GM12878 (cell line): Measurements from ENCODE around the gene SLC35A2. TPM values are rescaled to one million over a fixed set of nuclear protein-coding genes. Genes with fewer than 3 reads are reported as not detected.

Source experiments
- ATAC-seq: fragments of 200-7000 bp; cut with Tn5 transposase; 3 replicates; pipeline ENCODE4 v1.9.1; 2020; ENCODE audit warnings: mild to moderate bottlenecking, moderate library complexity
- BruUV-seq: library from RNA; stranded (reverse); fragments of 400-500 nt; replicated peaks from 2 replicates; lab custom pipeline; 2021; lab: Mats Ljungman, UMichigan
- CTCF ChIA-PET: fragments of 300-600 bp; sonication (Branson Sonifier 250); formaldehyde crosslinking; extraction: SDS; loops from one replicate; lab custom pipeline; 2021; ENCODE audit warnings: inconsistent platforms; lab: Yijun Ruan, JAX
- POLR2A ChIA-PET: fragments of 350-600 bp; formaldehyde crosslinking; extraction: SDS; loops from one replicate; lab custom pipeline; 2021; ENCODE audit warnings: inconsistent platforms; lab: Charles Lee
- RAD21 ChIA-PET: fragments of 300-600 bp; sonication (Branson Sonifier 250); formaldehyde crosslinking; loops from one replicate; lab custom pipeline; 2023; ENCODE audit warnings: antibody characterized with exemption; ENCODE audit not compliant: unreplicated experiment; lab: Charles Lee
- SMC1A ChIA-PET: fragments of 300-600 bp; sonication (Branson Sonifier 250); formaldehyde crosslinking; loops from one replicate; lab custom pipeline; 2023; ENCODE audit not compliant: unreplicated experiment, uncharacterized antibody; lab: Charles Lee
- DNase-seq: peaks from one replicate; pipeline ENCODE4 v3.0.0-alpha.2; 2011; ENCODE audit warnings: low read depth, low spot score
- FAIRE-seq: peaks from 3 replicates; lab custom pipeline; 2011; peaks lifted over from hg19 to GRCh38; lab: Jason Lieb, UNC
- H2AFZ ChIP-seq: 2 replicates; pipeline ENCODE4 v1.6.0; 2011; ENCODE audit warnings: low read depth, low read length, control low read depth; ENCODE audit not compliant: control insufficient read depth
- H3K27ac ChIP-seq: 2 replicates; pipeline ENCODE4 v1.5.1; 2011; ENCODE audit warnings: control low read depth; ENCODE audit not compliant: control insufficient read depth, insufficient read depth
- H3K27me3 ChIP-seq, 2 experiments: replicated peaks in 1 of 2; 2 replicates each; pipeline versions ENCODE4 v1.6.0 to v1.6.1; 2011; ENCODE audit warnings: low read length in 1 of 2; ENCODE audit not compliant: control insufficient read depth in 2 of 2, insufficient read depth in 2 of 2
- H3K36me3 ChIP-seq, 2 experiments: 2 replicates each; pipeline ENCODE4 v1.5.1; 2011; ENCODE audit warnings: low read length in 1 of 2; ENCODE audit not compliant: control insufficient read depth in 2 of 2, insufficient read depth in 2 of 2
- H3K4me1 ChIP-seq: 2 replicates; pipeline ENCODE4 v1.6.1; 2011; ENCODE audit warnings: mild to moderate bottlenecking, low read length, moderate library complexity, mixed read lengths; ENCODE audit not compliant: control insufficient read depth, insufficient read depth
- H3K4me2 ChIP-seq: 2 replicates; pipeline ENCODE4 v1.6.0; 2011; ENCODE audit warnings: control low read depth; ENCODE audit not compliant: control insufficient read depth, insufficient read depth
- H3K4me3 ChIP-seq: fragments of 200-600 bp; sonication (generic); 2 replicates; pipeline ENCODE4 v1.5.1; 2016
- H3K79me2 ChIP-seq: 2 replicates; pipeline ENCODE4 v1.6.0; 2011; ENCODE audit warnings: low read length; ENCODE audit not compliant: control insufficient read depth, insufficient read depth
- H3K9ac ChIP-seq: 2 replicates; pipeline ENCODE4 v1.8.0; 2011; ENCODE audit warnings: low read length, control low read depth, mixed read lengths; ENCODE audit not compliant: control insufficient read depth, insufficient read depth
- H3K9me3 ChIP-seq: replicated peaks from 3 replicates; pipeline ENCODE4 v1.5.1; 2011; ENCODE audit warnings: mild to moderate bottlenecking, low read length; ENCODE audit not compliant: control insufficient read depth, insufficient read depth
- H4K20me1 ChIP-seq: 2 replicates; pipeline ENCODE4 v1.6.0; 2011; ENCODE audit not compliant: control insufficient read depth, insufficient read depth
- EP300 ChIP-seq, 2 experiments: fragments of 150-350 bp in 1 of 2; IDR thresholded peaks; 2 replicates each; pipeline ENCODE4 v1.6.1; 2011 to 2012; ENCODE audit warnings: low read depth in 2 of 2, low read length in 2 of 2, borderline replicate concordance in 1 of 2, improper control_type of control experiment in 1 of 2, inconsistent platforms in 1 of 2; ENCODE audit not compliant: control insufficient read depth in 1 of 2
- FOXM1 ChIP-seq: IDR thresholded peaks from 2 replicates; pipeline ENCODE4 v1.6.1; 2012; ENCODE audit warnings: low read depth, mild to moderate bottlenecking, inconsistent platforms, low read length, moderate library complexity
- GATAD2B ChIP-seq: fragments of 450-650 bp; conservative IDR thresholded peaks from 2 replicates; pipeline ENCODE4 v1.6.1; 2017; ENCODE audit warnings: low read depth, mild to moderate bottlenecking, moderate library complexity
- IRF4 ChIP-seq: IDR thresholded peaks from 2 replicates; pipeline ENCODE4 v1.6.1; 2011; ENCODE audit warnings: low read depth, low read length
- KAT2A ChIP-seq: conservative IDR thresholded peaks from 2 replicates; pipeline ENCODE4 v1.6.1; 2011; ENCODE audit warnings: low read depth, low read length; ENCODE audit not compliant: control insufficient read depth
- LARP7 ChIP-seq: fragments of 450-650 bp; IDR thresholded peaks from 2 replicates; pipeline ENCODE4 v1.6.1; 2017; ENCODE audit warnings: mild to moderate bottlenecking
- POLR2AphosphoS5 ChIP-seq: IDR thresholded peaks from 2 replicates; pipeline ENCODE4 v1.6.1; 2011; ENCODE audit warnings: mild to moderate bottlenecking, low read length, inconsistent platforms
- SREBF1 ChIP-seq: IDR thresholded peaks from 2 replicates; pipeline ENCODE4 v1.6.1; 2012; ENCODE audit warnings: mild to moderate bottlenecking, low read length
- TBL1XR1 ChIP-seq: IDR thresholded peaks from 2 replicates; pipeline ENCODE4 v1.6.1; 2012; ENCODE audit warnings: low read depth, low read length, improper control_type of control experiment
- WGBS: methylation state at CpG from one replicate; pipeline ENCODE4 v1.1.6; 2016; ENCODE audit warnings: low lambda C conversion rate; ENCODE audit not compliant: insufficient replicate concordance, insufficient coverage; ENCODE audit errors: missing lambda C conversion rate; 5-methylcytosine and 5-hydroxymethylcytosine counted together
- in situ Hi-C: fragments of 300-500 bp; cut with MboI; formaldehyde crosslinking; loops from 9 replicates; pipeline ENCODE4 v1.14.3; 2018; ENCODE audit warnings: mixed read lengths
- intact Hi-C: fragments of 100-400 bp; cut with micrococcal nuclease; formaldehyde crosslinking; loops from one replicate; pipeline ENCODE4 v1.14.2; 2022; ENCODE audit not compliant: unreplicated experiment
- polyA plus RNA-seq, 11 experiments: library from polyadenylated mRNA; depleted of rRNA in 4 of 11; unstranded in 6 of 11; stranded (reverse) in 5 of 11; fragments of >200 nt; fragmentation: Nextera tagmentation in 4 of 11; fragmentation: Illumina TruSeq in 1 of 11; extraction: Ambion mirVana in 4 of 11; extraction: Trizol in 1 of 11; gene quantifications; 1 replicate in 1 of 11; 2 replicates in 10 of 11; pipeline versions ENCODE4 v1.2.1 to v1.2.3, GENCODE V29; 2011 to 2016; ENCODE audit warnings: inconsistent platforms in 2 of 11, missing spikeins in 2 of 11, low read depth in 1 of 11
- total RNA-seq, 4 experiments: library from RNA; depleted of rRNA in 3 of 4; stranded (reverse); fragments of >200 nt in 3 of 4; fragmentation: Illumina TruSeq in 1 of 4; extraction: Trizol in 1 of 4; gene quantifications; 2 replicates each; pipeline versions ENCODE4 v1.2.1 to v1.2.3, GENCODE V29; 2013 to 2021
- TF ChIP-seq, protein P1 (sequence below): fragments of 450-650 bp; IDR thresholded peaks from 2 replicates; pipeline ENCODE4 v1.6.1; 2017; ENCODE audit warnings: mild to moderate bottlenecking, moderate library complexity
- TF ChIP-seq, protein P2 (sequence below): fragments of 450-650 bp; IDR thresholded peaks from 2 replicates; pipeline ENCODE4 v1.6.1; 2016; ENCODE audit warnings: mild to moderate bottlenecking, moderate library complexity, borderline replicate concordance

The SLC35A2 gene
- total and polyA plus RNA-seq, 10 of the 15 experiments (the other 5 are each of a cell fraction or from before 2014, with no cell fraction given), result 2.1 to 27.4 (median 14.9) TPM

GRCh38 chrX:48940404-48940955 is 29.0 kb upstream of the SLC35A2 start (continued):
- TF ChIP-seq, protein P1, sequence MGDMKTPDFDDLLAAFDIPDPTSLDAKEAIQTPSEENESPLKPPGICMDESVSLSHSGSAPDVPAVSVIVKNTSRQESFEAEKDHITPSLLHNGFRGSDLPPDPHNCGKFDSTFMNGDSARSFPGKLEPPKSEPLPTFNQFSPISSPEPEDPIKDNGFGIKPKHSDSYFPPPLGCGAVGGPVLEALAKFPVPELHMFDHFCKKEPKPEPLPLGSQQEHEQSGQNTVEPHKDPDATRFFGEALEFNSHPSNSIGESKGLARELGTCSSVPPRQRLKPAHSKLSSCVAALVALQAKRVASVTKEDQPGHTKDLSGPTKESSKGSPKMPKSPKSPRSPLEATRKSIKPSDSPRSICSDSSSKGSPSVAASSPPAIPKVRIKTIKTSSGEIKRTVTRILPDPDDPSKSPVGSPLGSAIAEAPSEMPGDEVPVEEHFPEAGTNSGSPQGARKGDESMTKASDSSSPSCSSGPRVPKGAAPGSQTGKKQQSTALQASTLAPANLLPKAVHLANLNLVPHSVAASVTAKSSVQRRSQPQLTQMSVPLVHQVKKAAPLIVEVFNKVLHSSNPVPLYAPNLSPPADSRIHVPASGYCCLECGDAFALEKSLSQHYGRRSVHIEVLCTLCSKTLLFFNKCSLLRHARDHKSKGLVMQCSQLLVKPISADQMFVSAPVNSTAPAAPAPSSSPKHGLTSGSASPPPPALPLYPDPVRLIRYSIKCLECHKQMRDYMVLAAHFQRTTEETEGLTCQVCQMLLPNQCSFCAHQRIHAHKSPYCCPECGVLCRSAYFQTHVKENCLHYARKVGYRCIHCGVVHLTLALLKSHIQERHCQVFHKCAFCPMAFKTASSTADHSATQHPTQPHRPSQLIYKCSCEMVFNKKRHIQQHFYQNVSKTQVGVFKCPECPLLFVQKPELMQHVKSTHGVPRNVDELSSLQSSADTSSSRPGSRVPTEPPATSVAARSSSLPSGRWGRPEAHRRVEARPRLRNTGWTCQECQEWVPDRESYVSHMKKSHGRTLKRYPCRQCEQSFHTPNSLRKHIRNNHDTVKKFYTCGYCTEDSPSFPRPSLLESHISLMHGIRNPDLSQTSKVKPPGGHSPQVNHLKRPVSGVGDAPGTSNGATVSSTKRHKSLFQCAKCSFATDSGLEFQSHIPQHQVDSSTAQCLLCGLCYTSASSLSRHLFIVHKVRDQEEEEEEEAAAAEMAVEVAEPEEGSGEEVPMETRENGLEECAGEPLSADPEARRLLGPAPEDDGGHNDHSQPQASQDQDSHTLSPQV, result 0 out of 2 replicates have a peak, but pooled peaks have one; percentile 3
- no peak for TF ChIP-seq LARP7

DNA sequence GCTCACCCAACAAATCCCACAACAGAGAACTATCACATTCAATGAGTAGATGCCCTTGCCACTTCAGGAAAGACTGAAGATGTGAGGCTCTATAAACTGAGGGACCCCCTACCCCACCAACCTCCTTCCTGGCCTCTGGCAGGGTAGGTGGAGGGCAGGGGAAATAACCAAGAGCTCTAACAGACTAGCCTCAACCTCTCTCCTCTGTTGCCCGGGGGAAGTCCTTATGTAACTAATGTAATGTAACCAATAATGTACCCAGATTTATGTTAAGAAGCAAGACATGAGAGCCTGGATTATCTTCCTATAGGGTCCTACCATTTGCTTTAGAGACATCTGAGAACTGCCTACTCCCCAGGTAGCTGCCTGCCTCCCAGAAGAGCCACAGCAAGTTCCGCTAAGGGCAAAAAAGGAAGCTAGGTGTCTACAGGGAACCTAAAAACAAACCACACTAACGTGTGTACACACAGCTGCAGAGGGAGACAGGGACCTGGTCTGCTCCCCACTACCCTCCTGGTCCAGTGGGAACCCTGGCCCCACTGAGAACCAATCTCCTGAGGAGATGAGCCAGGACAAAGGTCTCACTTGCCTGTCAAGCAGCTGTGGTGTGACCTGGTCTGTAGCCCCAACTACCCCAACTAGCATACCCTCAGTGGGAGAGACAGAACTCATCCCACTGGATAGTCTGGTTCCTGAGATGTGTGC is 28.2 kb upstream of the SLC35A2 start:
- Histone ChIP-seq H3K27ac (peak overlapping the region; percentile 95), H3K36me3 (peaks cover 0 to 17% of the 10 kb centered on the region in 2 experiments; a peak in 3 of 4 replicates), H3K27me3 (no peaks in the 10 kb centered on the region), H3K4me3 (no peak overlapping the region), H4K20me1 (no peaks in the 10 kb centered on the region), H3K9ac (peak overlapping the region; percentile 63), H3K9me3 (no peaks in the 10 kb centered on the region; the same call in 2 of the 3 replicates), H3K4me1 (peaks cover 65% of the 10 kb centered on the region), H2AFZ (no peak overlapping the region), H3K79me2 (peaks cover 45% of the 10 kb centered on the region), H3K4me2 (peak overlapping the region; percentile 88)
- CTCF ChIA-PET, result interaction anchor here (0.8 to 2.5 kb wide), 6 partner anchors 9 to 233 kb away, joined by 3 to 9 read pairs (median 3); no protein-coding TSS in a partner anchor
- ATAC-seq (peak; percentile 24), FAIRE-seq (no peak), DNase-seq (peak; percentile 59)
- in situ Hi-C loops, result loop anchor here (25.0 kb wide), 1 partner anchor 1727 kb away; the partner anchor contains the start of gene CDK16
- intact Hi-C loops, result loop anchor here (1.0 to 10.0 kb wide), 4 partner anchors 15 to 857 kb away; partner anchors contain the start of gene HDAC6
- POLR2A ChIA-PET, result interaction anchor here (0.5 to 3.4 kb wide), 12 partner anchors 12 to 368 kb away, joined by 3 to 21 read pairs (median 5); partner anchors contain the start of genes HDAC6, OTUD5, PIM2 and PQBP1
- RAD21 ChIA-PET, result interaction anchor here (0.8 to 3.2 kb wide), 6 partner anchors 10 to 292 kb away, joined by 3 to 17 read pairs (median 4); partner anchors contain the start of genes PQBP1, TFE3 and TIMM17B
- SMC1A ChIA-PET, result interaction anchor here (1.1 to 2.5 kb wide), 6 partner anchors 11 to 203 kb away, joined by 3 to 8 read pairs (median 4); no protein-coding TSS in a partner anchor
- 29% methylated on average over 3 of the region's 3 CpGs for WGBS
- no TSS peak for BruUV-seq
- TF ChIP-seq FOXM1, result no peak
- TF ChIP-seq, protein P2, sequence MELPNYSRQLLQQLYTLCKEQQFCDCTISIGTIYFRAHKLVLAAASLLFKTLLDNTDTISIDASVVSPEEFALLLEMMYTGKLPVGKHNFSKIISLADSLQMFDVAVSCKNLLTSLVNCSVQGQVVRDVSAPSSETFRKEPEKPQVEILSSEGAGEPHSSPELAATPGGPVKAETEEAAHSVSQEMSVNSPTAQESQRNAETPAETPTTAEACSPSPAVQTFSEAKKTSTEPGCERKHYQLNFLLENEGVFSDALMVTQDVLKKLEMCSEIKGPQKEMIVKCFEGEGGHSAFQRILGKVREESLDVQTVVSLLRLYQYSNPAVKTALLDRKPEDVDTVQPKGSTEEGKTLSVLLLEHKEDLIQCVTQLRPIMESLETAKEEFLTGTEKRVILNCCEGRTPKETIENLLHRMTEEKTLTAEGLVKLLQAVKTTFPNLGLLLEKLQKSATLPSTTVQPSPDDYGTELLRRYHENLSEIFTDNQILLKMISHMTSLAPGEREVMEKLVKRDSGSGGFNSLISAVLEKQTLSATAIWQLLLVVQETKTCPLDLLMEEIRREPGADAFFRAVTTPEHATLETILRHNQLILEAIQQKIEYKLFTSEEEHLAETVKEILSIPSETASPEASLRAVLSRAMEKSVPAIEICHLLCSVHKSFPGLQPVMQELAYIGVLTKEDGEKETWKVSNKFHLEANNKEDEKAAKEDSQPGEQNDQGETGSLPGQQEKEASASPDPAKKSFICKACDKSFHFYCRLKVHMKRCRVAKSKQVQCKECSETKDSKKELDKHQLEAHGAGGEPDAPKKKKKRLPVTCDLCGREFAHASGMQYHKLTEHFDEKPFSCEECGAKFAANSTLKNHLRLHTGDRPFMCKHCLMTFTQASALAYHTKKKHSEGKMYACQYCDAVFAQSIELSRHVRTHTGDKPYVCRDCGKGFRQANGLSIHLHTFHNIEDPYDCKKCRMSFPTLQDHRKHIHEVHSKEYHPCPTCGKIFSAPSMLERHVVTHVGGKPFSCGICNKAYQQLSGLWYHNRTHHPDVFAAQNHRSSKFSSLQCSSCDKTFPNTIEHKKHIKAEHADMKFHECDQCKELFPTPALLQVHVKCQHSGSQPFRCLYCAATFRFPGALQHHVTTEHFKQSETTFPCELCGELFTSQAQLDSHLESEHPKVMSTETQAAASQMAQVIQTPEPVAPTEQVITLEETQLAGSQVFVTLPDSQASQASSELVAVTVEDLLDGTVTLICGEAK, result no peak
- peak; percentile 61; the same call in 1 of the 2 replicates for TF ChIP-seq TBL1XR1
- 0 out of 2 replicates have a peak, but pooled peaks have one; percentile 16 for TF ChIP-seq IRF4
- peak; percentile 72; the same call in 1 of the 2 replicates for TF ChIP-seq GATAD2B
- no peak for TF ChIP-seq KAT2A
- no peak for TF ChIP-seq SREBF1
- TF ChIP-seq POLR2AphosphoS5, result peak; percentile 54; the same call in 1 of the 2 replicates
- TF ChIP-seq EP300 (IDR thresholded peaks at IDR 0.05; ENCODE audit: borderline replicate concordance in 1 of 2, control insufficient read depth in 1 of 2, low read depth in 2 of 2, low read length in 2 of 2), result peak; percentile 40 to 60; a peak in 3 of 4 replicates
